H1 (cell line): ENCODE data around the gene GLT8D1. TPM values are rescaled to one million over a fixed set of nuclear protein-coding genes. Genes with fewer than 3 reads are reported as not detected.
A peak's percentile ranks its signal among the peaks of the same experiment; 100 is the strongest.

ENCODE experiments used
- CTCF ChIA-PET: fragments of 300-600 bp; sonication (Branson Sonifier 250); formaldehyde crosslinking; loops from one replicate; lab custom pipeline; 2021; ENCODE audit not compliant: partially characterized antibody; lab: Charles Lee
- POLR2A ChIA-PET: fragments of 300-600 bp; sonication (Branson Sonifier 250); formaldehyde crosslinking; loops from one replicate; lab custom pipeline; 2021; ENCODE audit warnings: inconsistent platforms; ENCODE audit not compliant: partially characterized antibody; lab: Charles Lee
- DNase-seq, 2 experiments: peaks; one replicate each; pipeline versions ENCODE4 v3.0.0 to v3.0.0-alpha.2; 2010 to 2022; ENCODE audit warnings: low spot score in 2 of 2, low read depth in 1 of 2, mixed read lengths in 1 of 2
- FAIRE-seq: peaks from 2 replicates; lab custom pipeline; 2011; peaks lifted over from hg19 to GRCh38; lab: Jason Lieb, UNC
- H2AFZ ChIP-seq: 2 replicates; pipeline ENCODE4 v1.8.1; 2012; ENCODE audit warnings: low read length, inconsistent platforms
- H2AK5ac ChIP-seq: 2 replicates; pipeline ENCODE4 v1.6.1; 2013; ENCODE audit warnings: low read depth, low read length
- H2BK120ac ChIP-seq: replicated peaks from 2 replicates; pipeline ENCODE3; 2013; ENCODE audit warnings: low read depth, low read length, inconsistent platforms
- H2BK12ac ChIP-seq: 2 replicates; pipeline ENCODE4 v1.6.1; 2013; ENCODE audit warnings: low read depth, low read length
- H2BK15ac ChIP-seq: 2 replicates; pipeline ENCODE4 v1.6.1; 2013; ENCODE audit warnings: low read length
- H2BK20ac ChIP-seq: 2 replicates; pipeline ENCODE4 v1.6.1; 2013; ENCODE audit warnings: low read length
- H2BK5ac ChIP-seq: 2 replicates; pipeline ENCODE4 v1.6.1; 2013; ENCODE audit warnings: low read depth, low read length
- H3K14ac ChIP-seq: 2 replicates; pipeline ENCODE4 v1.6.1; 2013; ENCODE audit warnings: inconsistent platforms; ENCODE audit not compliant: insufficient read length
- H3K18ac ChIP-seq: 2 replicates; pipeline ENCODE4 v1.6.1; 2013; ENCODE audit warnings: low read length; ENCODE audit errors: extremely low read depth
- H3K23ac ChIP-seq: 2 replicates; pipeline ENCODE4 v1.6.1; 2013; ENCODE audit warnings: inconsistent platforms; ENCODE audit not compliant: insufficient read length
- H3K23me2 ChIP-seq: 2 replicates; pipeline ENCODE4 v1.6.1; 2013; ENCODE audit warnings: low read depth, low read length
- H3K27ac ChIP-seq: 2 replicates; pipeline ENCODE4 v1.6.1; 2011; ENCODE audit warnings: low read depth, low read length, inconsistent platforms
- H3K27me3 ChIP-seq, 4 experiments: replicated peaks in 1 of 4; 1 replicate in 1 of 4; 2 replicates in 3 of 4; pipeline versions ENCODE4 v1.6.1 to v1.8.1; 2011 to 2013; ENCODE audit warnings: low read length in 3 of 4, mild to moderate bottlenecking in 3 of 4, inconsistent platforms in 2 of 4, mixed read lengths in 2 of 4, moderate library complexity in 1 of 4; ENCODE audit not compliant: control insufficient read depth in 3 of 4, insufficient read depth in 3 of 4; ENCODE audit errors: extremely low read depth in 1 of 4
- H3K36me3 ChIP-seq, 4 experiments: 2 replicates each; pipeline versions ENCODE4 v1.6.1 to v1.8.1; 2011 to 2013; ENCODE audit warnings: mild to moderate bottlenecking in 4 of 4, low read length in 3 of 4, moderate library complexity in 2 of 4, control low read depth in 1 of 4, inconsistent platforms in 1 of 4; ENCODE audit not compliant: insufficient read depth in 4 of 4, control insufficient read depth in 2 of 4
- H3K4ac ChIP-seq: replicated peaks from 2 replicates; pipeline ENCODE3; 2013; ENCODE audit warnings: low read length, low read depth, mixed read lengths, inconsistent platforms; ENCODE audit not compliant: insufficient read length
- H3K4me1 ChIP-seq, 4 experiments: replicated peaks in 1 of 4; 1 replicate in 1 of 4; 2 replicates in 3 of 4; pipeline versions ENCODE4 v1.6.1 to v1.8.1; 2011 to 2013; ENCODE audit warnings: low read length in 3 of 4, inconsistent platforms in 2 of 4, mixed read lengths in 1 of 4; ENCODE audit not compliant: insufficient read depth in 4 of 4, control insufficient read depth in 3 of 4
- H3K4me2 ChIP-seq, 2 experiments: 2 replicates each; pipeline versions ENCODE4 v1.6.1 to v1.8.1; 2011 to 2013; ENCODE audit warnings: low read depth in 2 of 2, low read length in 2 of 2, control low read depth in 1 of 2, inconsistent platforms in 1 of 2, mild to moderate bottlenecking in 1 of 2; ENCODE audit not compliant: insufficient read depth in 1 of 2
- H3K4me3 ChIP-seq, 4 experiments: fragments of 200-600, 300-600 bp in 1 of 4; sonication (generic), shearing (Covaris generic), sonication (Bioruptor Twin) in 1 of 4; 2 replicates each; pipeline versions ENCODE4 v1.5.1 to v1.8.1; 2011 to 2016; ENCODE audit warnings: low read length in 4 of 4, low read depth in 3 of 4, control low read depth in 2 of 4, inconsistent platforms in 2 of 4, mild to moderate bottlenecking in 2 of 4, mixed read lengths in 1 of 4, moderate library complexity in 1 of 4; ENCODE audit not compliant: insufficient read depth in 2 of 4; ENCODE audit errors: extremely low read depth in 1 of 4
- H3K56ac ChIP-seq: replicated peaks from 2 replicates; pipeline ENCODE3; 2013; ENCODE audit warnings: low read depth, mild to moderate bottlenecking, mixed read lengths, low read length, inconsistent platforms; ENCODE audit not compliant: insufficient read length
- H3K79me1 ChIP-seq: 2 replicates; pipeline ENCODE4 v1.6.1; 2013; ENCODE audit warnings: low read depth, low read length, control low read depth
- H3K79me2 ChIP-seq, 2 experiments: 2 replicates each; pipeline versions ENCODE4 v1.6.1 to v1.8.1; 2012 to 2013; ENCODE audit warnings: low read length in 2 of 2, mild to moderate bottlenecking in 2 of 2, inconsistent platforms in 1 of 2; ENCODE audit not compliant: insufficient read depth in 2 of 2, control insufficient read depth in 1 of 2
- H3K9ac ChIP-seq, 4 experiments: replicated peaks in 1 of 4; 1 replicate in 1 of 4; 2 replicates in 3 of 4; pipeline versions ENCODE4 v1.6.1 to v1.8.1; 2011 to 2013; ENCODE audit warnings: low read depth in 3 of 4, low read length in 3 of 4, control low read depth in 2 of 4, mild to moderate bottlenecking in 2 of 4, moderate library complexity in 2 of 4, inconsistent platforms in 1 of 4; ENCODE audit errors: extremely low read depth in 1 of 4
- H3K9me3 ChIP-seq, 2 experiments: 2 replicates each; pipeline versions ENCODE4 v1.6.1 to v1.8.1; 2012 to 2013; ENCODE audit warnings: mild to moderate bottlenecking in 2 of 2, moderate library complexity in 2 of 2, control low read depth in 1 of 2, inconsistent platforms in 1 of 2, low read depth in 1 of 2, low read length in 1 of 2, mixed read lengths in 1 of 2; ENCODE audit not compliant: insufficient read depth in 2 of 2
- H4K20me1 ChIP-seq, 2 experiments: replicated peaks in 1 of 2; 2 replicates each; pipeline versions ENCODE3 to v1.8.1; 2011 to 2013; ENCODE audit warnings: inconsistent platforms in 2 of 2, low read length in 2 of 2, mild to moderate bottlenecking in 1 of 2; ENCODE audit not compliant: insufficient read depth in 2 of 2, control insufficient read depth in 1 of 2
- H4K5ac ChIP-seq: 2 replicates; pipeline ENCODE4 v1.6.1; 2013; ENCODE audit warnings: low read length, low read depth, mixed read lengths, inconsistent platforms; ENCODE audit not compliant: insufficient read length
- H4K8ac ChIP-seq: 2 replicates; pipeline ENCODE4 v1.8.0; 2013; ENCODE audit warnings: mild to moderate bottlenecking, moderate library complexity, low read length, inconsistent platforms; ENCODE audit not compliant: insufficient read depth; ENCODE audit errors: extremely low read depth
- H4K91ac ChIP-seq: replicated peaks from 2 replicates; pipeline ENCODE3; 2013; ENCODE audit warnings: low read length, mixed read lengths, inconsistent platforms; ENCODE audit not compliant: insufficient read length
- ASH2L ChIP-seq: fragments of 200-600, 300-600 bp; sonication (generic); IDR thresholded peaks from one replicate; pipeline ENCODE4 v1.7.1; 2017; ENCODE audit warnings: low read length
- CBX5 ChIP-seq: fragments of 300-800, 300-1000 bp; sonication (generic); IDR thresholded peaks from 2 replicates; pipeline ENCODE4 v1.7.1; 2016; ENCODE audit warnings: antibody characterized with exemption, low read length, low read depth
- EGR1 ChIP-seq: IDR thresholded peaks from 2 replicates; pipeline ENCODE4 v1.6.1; 2011; ENCODE audit warnings: low read depth, low read length, borderline replicate concordance
- EZH2 ChIP-seq: fragments of 200-600 bp; sonication (generic); IDR thresholded peaks from 2 replicates; pipeline ENCODE4 v1.7.1; 2012; ENCODE audit warnings: low read depth, mild to moderate bottlenecking, moderate library complexity, low read length, inconsistent platforms; ENCODE audit not compliant: severe bottlenecking
- KDM1A ChIP-seq: fragments of 200-600, 300-600 bp; sonication (generic); IDR thresholded peaks from 2 replicates; pipeline ENCODE4 v1.7.1; 2016; ENCODE audit warnings: mild to moderate bottlenecking, low read length, borderline replicate concordance
- KDM4A ChIP-seq: IDR thresholded peaks from one replicate; pipeline ENCODE4 v1.7.1; 2012; ENCODE audit warnings: low read depth, mild to moderate bottlenecking, moderate library complexity, low read length, inconsistent platforms; ENCODE audit not compliant: severe bottlenecking
- POLR2AphosphoS5 ChIP-seq: IDR thresholded peaks from 2 replicates; pipeline ENCODE4 v1.6.1; 2011; ENCODE audit warnings: low read depth, low read length
- RBBP5 ChIP-seq: IDR thresholded peaks from 2 replicates; pipeline ENCODE4 v1.7.1; 2012; ENCODE audit warnings: low read depth, mild to moderate bottlenecking, inconsistent platforms, low read length, moderate library complexity, borderline replicate concordance
- SIRT6 ChIP-seq: IDR thresholded peaks from one replicate; pipeline ENCODE4 v1.7.1; 2012; ENCODE audit warnings: low read length, inconsistent platforms
- TAF7 ChIP-seq: optimal IDR thresholded peaks from 2 replicates; pipeline ENCODE3; 2011; ENCODE audit warnings: low read depth, mild to moderate bottlenecking, inconsistent platforms, low read length, moderate library complexity, borderline replicate concordance
- WGBS, 2 experiments: shearing (Covaris generic) in 1 of 2; methylation state at CpG; one replicate each; pipeline versions ENCODE4 v1.1.6 to v1.1.7; 2013 to 2015; ENCODE audit warnings: low lambda C conversion rate in 2 of 2, mixed read lengths in 2 of 2, inconsistent platforms in 1 of 2, low coverage in 1 of 2, missing lambda C conversion rate in 1 of 2; ENCODE audit not compliant: insufficient replicate concordance in 2 of 2, insufficient coverage in 1 of 2, insufficient read length in 1 of 2; ENCODE audit errors: extremely low coverage in 1 of 2, missing lambda C conversion rate in 1 of 2; 5-methylcytosine and 5-hydroxymethylcytosine counted together
- polyA plus RNA-seq, 7 experiments: library from polyadenylated mRNA; depleted of rRNA in 3 of 7; stranded (reverse) in 5 of 7; unstranded in 2 of 7; fragments of >200 nt in 5 of 7; fragments of 200-250 nt in 2 of 7; gene quantifications; 1 replicate in 5 of 7; 2 replicates in 1 of 7; 4 replicates in 1 of 7; pipeline versions ENCODE4 v1.2.1 to v1.2.3, GENCODE V29; 2011 to 2013; ENCODE audit warnings: missing spikeins in 2 of 7, mixed read lengths in 2 of 7
- total RNA-seq: library from RNA; stranded (reverse); fragmentation: NEBNext Ultra II Directional; extraction: Animal tissue kit (Norgen Biotek cat#: 25700); gene quantifications from 2 replicates; pipeline ENCODE4 v1.2.1, GENCODE V29; 2021
- TF ChIP-seq, protein P1 (sequence below): IDR thresholded peaks from 2 replicates; pipeline ENCODE4 v1.6.1; 2011; ENCODE audit warnings: low read length, improper control_type of control experiment

Gene GLT8D1
- total and polyA plus RNA-seq, 2 of the 8 experiments (the other 6 are each of a cell fraction or from before 2014, with no cell fraction given), result 29.0 to 33.6 TPM

GRCh38 chr3:52696830-52697631 lies 8.6 kb downstream of the GLT8D1 start:
- no peak overlapping the region for H2BK12ac ChIP-seq
- no peak overlapping the region for H2BK5ac ChIP-seq
- WGBS, 2 experiments, result 86% methylated on average over 2 of the region's 2 CpGs; no CpG with 5 or more reads in 1 of the 2 experiments
- no peaks in the 10 kb centered on the region for H3K9me3 ChIP-seq
- H3K36me3 ChIP-seq, result peaks cover 33 to 62% (median 47%) of the 10 kb centered on the region in 4 experiments
- H3K79me2 ChIP-seq, result peaks cover 0 to 4% of the 10 kb centered on the region in 2 experiments; a peak in 1 of 4 replicates
- no peak overlapping the region for H2BK20ac ChIP-seq
- H4K5ac ChIP-seq, result no peak overlapping the region
- ChIA-PET CTCF (interaction anchor here (0.9 to 1.7 kb wide), 3 partner anchors 9 to 18 kb away, joined by 3 to 4 read pairs (median 3); partner anchors contain the start of genes GLT8D1 and SPCS1), POLR2A (interaction anchor here (0.8 to 18.8 kb wide), 5 partner anchors 6 to 73 kb away, joined by 5 to 347 read pairs (median 106); partner anchors contain the start of genes GLT8D1, GNL3, PBRM1 and SPCS1)
- no peak overlapping the region for H3K23ac ChIP-seq
- H4K8ac ChIP-seq, result no peak overlapping the region
- H3K18ac ChIP-seq, result no peak overlapping the region
- no peaks in the 10 kb centered on the region for H3K27me3 ChIP-seq
- no peak overlapping the region for H2BK15ac ChIP-seq
- no peak overlapping the region for H2AK5ac ChIP-seq
- H2AFZ ChIP-seq, result no peak overlapping the region
- DNase-seq, result peak in 1 of 2 experiments; percentile 28
- no peak overlapping the region for H4K91ac ChIP-seq
- no peak overlapping the region for H2BK120ac ChIP-seq
- H3K23me2 ChIP-seq, result no peaks in the 10 kb centered on the region
- H3K27ac ChIP-seq, result no peak overlapping the region
- H3K4me3 ChIP-seq, result no peak overlapping the region
- no peak overlapping the region for H3K9ac ChIP-seq
- FAIRE-seq, result no peak
- no peaks in the 10 kb centered on the region for H3K4me1 ChIP-seq
- no peak overlapping the region for H3K4ac ChIP-seq
- no peaks in the 10 kb centered on the region for H3K79me1 ChIP-seq
- no peak overlapping the region for H3K4me2 ChIP-seq
- no peak overlapping the region for H3K14ac ChIP-seq
- no peak overlapping the region for H3K56ac ChIP-seq
- peaks cover 7 to 13% of the 10 kb centered on the region in 2 experiments for H4K20me1 ChIP-seq
- TF ChIP-seq CBX5 (no peak), KDM1A (no peak), EZH2 (no peak), POLR2AphosphoS5 (no peak; the same call in 1 of the 2 replicates), TAF7 (no peak), KDM4A (no peak), RBBP5 (no peak), ASH2L (no peak), SIRT6 (no peak), EGR1 (no peak)
- TF ChIP-seq, protein P1, sequence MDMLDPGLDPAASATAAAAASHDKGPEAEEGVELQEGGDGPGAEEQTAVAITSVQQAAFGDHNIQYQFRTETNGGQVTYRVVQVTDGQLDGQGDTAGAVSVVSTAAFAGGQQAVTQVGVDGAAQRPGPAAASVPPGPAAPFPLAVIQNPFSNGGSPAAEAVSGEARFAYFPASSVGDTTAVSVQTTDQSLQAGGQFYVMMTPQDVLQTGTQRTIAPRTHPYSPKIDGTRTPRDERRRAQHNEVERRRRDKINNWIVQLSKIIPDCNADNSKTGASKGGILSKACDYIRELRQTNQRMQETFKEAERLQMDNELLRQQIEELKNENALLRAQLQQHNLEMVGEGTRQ, result no peak
